ENCODE data around the gene ARG2. TPM values are rescaled to one million over a fixed set of nuclear protein-coding genes. Genes with fewer than 3 reads are reported as not detected.

Gene ARG2
- total RNA-seq, 1 experiment from 2014 or later = 37.1 TPM

DNA sequence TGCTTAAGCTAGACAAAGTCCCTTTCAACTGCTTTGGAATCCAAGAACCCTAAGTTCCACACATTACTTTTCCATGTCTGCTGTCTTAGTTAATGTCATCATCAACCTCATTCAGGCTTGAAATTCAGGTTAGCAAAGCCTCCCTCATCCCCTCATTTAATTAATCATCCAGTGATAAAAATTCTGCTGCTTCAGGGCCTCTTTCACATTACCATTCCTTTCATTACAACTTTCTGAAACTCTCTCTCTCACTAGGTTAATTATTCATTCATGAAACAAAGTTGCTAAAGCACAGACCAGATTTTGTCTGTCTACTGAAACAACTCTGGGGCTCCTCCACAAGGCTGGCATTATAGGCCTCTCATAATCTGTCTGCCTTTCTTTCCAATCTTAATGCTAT is 64.1 kb downstream of the ARG2 start:
- no peak for DNase-seq (ENCODE audit: low read depth)

DNA sequence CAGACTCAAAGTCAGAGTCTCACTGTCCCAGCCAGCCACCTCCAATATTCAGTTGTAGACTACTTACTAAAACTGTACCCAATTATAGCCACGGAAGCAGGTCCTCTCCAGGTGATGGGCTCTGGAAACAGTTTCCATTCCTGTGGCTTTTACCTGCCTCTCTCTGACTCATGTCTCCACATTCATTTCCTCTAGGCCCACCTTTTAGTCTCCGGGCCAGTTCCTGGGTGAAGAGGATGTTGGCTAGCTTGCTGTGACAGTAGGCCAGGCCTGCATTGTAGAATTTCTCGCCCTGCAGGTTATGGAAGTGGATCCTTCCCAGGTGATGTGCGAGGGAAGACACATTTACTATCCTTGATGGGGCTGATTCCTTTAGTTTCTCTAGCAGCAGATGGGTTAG is 70.3 kb downstream of the ARG2 start:
- DNase-seq (ENCODE audit: low read depth) = no peak

DNA sequence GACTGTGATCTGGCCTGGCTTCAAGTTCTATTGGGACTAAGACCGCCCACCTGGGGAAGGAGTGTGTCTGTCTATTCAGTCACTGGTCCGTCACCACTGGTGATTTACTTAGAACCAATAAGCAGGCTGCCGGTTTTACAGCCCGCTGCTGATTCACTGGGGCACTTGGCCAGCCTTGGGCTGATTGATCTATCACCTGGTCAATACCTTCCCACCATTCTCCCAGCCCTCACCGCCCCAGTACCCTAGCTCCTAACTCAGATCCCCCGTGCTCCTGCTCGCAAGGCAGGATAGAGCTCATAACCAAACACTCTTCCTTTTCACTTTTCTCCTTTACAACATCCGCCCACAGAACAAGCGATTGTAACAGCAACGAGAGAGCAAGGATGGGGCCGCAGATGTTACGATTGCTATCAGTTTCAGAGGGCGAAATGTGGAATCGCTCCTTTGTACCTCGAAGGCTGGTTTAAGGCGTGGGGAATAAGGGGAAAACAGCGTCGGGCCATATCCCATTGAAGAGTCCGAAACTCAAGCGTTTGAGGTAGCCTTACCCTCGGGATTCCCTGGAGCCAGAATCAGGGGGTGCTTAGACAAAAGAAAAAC is 75.2 kb downstream of the ARG2 start:
- peak; percentile 93 for DNase-seq (ENCODE audit: low read depth)

DNA sequence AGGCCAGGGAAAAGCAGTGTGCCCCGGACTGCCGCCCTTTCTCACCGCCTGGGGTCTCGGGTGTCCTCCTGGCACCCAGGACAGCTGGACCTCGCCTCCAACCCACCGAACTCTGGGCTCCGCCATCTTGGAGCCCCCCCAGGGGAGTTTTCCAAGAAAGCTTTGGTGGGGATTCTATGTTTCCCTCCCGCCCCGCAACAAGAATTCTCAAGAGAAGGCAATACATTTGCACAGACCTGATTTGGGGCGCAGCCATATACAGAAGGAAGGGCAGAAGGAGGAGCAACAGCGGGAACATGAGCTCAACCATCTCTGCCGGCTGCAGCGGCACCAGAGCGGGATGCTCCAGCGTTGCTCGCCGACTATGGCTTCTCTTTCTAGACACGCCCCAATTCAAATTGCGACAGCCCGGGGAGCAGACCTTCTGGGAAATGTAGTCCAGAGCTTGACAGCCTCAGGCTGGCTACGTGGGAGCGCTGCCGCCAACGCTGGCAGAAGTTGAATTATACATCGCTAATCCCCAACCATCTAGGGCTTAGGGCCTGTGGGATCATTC is 75.8 kb downstream of the ARG2 start, which contains the start of gene RDH11:
Gene RDH11, minus strand, starts transcription at position 371 of the 556 bp plus-strand sequence. Its CDS starts 61 bp downstream, at position 310.
- peak; percentile 93 for DNase-seq (ENCODE audit: low read depth)

DNA sequence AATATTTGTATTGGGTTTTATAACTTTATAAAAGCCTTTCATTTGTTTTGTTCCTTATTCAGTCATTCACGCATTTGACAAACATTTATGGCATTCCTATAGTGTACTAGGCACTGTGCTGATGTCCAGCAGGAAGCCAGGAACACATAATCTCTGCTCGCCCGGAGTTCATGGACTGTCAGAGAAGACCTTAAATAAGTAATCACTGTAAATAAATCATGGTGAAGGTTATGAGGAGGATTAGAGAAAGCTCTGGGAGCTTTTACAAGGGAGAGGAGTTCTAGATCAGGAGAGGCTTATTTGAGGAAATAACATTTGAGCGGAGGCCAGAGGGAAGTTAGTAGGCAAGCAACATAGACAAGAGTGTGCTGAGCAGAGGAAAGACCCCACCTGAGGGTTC is 77.3 kb downstream of the ARG2 start:
- DNase-seq (ENCODE audit: low read depth) = no peak

DNA sequence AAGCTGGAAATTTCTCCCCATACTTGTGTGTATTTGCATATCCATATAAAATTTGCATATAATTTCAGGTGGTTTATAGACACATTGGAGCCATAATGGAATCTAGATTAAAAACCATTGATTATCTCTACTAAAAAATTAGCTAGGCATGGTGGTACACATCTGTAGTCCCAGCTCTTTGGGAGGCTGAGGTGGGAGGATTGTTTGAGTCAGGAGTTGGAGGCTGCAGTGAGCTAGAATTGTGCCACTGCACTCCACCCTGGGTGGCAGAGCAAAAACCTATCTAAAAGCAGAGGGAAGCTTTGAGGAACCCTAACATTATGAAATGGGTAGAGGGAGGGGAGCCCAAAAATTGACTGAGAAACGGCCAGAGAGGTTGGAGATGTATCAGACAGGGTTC is 78.5 kb downstream of the ARG2 start:
- DNase-seq (ENCODE audit: low read depth) = no peak

Other genes starting within 250 kb of the ARG2 start
- 12.8 and 17.0 TPM in 2 replicates for gene PLEK2, start 207.8 kb upstream of the ARG2 start, total RNA-seq (2014; rRNA removed; shearing (Covaris generic))
- gene TMEM229B, start 131.2 kb upstream of the ARG2 start, total RNA-seq (2014; rRNA removed; shearing (Covaris generic)) = 2.9 and 8.5 TPM in 2 replicates
- gene PLEKHH1, start 86.6 kb upstream of the ARG2 start, total RNA-seq (2014; rRNA removed; shearing (Covaris generic)) = 2.1 and 3.3 TPM in 2 replicates
- 29.4 and 31.4 TPM in 2 replicates for gene PIGH, start 19.7 kb upstream of the ARG2 start, total RNA-seq (2014; rRNA removed; shearing (Covaris generic))
- gene VTI1B, start 54.7 kb downstream of the ARG2 start, total RNA-seq (2014; rRNA removed; shearing (Covaris generic)) = 52.6 and 55.9 TPM in 2 replicates
- gene RDH11, start 75.8 kb downstream of the ARG2 start, total RNA-seq (2014; rRNA removed; shearing (Covaris generic)) = 97.4 and 100 TPM in 2 replicates
- gene RDH12, start 82.0 kb downstream of the ARG2 start, total RNA-seq (2014; rRNA removed; shearing (Covaris generic)) = 0.06 TPM in 1 of 2 replicates, not detected in the other
- 9.0 and 13.9 TPM in 2 replicates for gene ZFYVE26, start 196.7 kb downstream of the ARG2 start, total RNA-seq (2014; rRNA removed; shearing (Covaris generic))
- 6.7 and 15.8 TPM in 2 replicates for gene RAD51B, start 199.9 kb downstream of the ARG2 start, total RNA-seq (2014; rRNA removed; shearing (Covaris generic))